GM12873 (cell line): ENCODE data around the gene SCN5A.

Experiments used
- CTCF ChIP-seq: IDR thresholded peaks from 2 replicates; pipeline ENCODE4 v1.5.1; 2012; ENCODE audit warnings: low read depth, mild to moderate bottlenecking, moderate library complexity, low read length, control low read depth; ENCODE audit not compliant: insufficient read depth; ENCODE audit errors: missing control alignments

Gene SCN5A

GRCh38 chr3:38515367-38515766 lies 134.1 kb downstream of the SCN5A start:
- TF ChIP-seq CTCF, result no peak

- no peak for TF ChIP-seq CTCF
These were observed 137.9 kb downstream of the SCN5A start for GRCh38 chr3:38511546-38511945.

- no peak for TF ChIP-seq CTCF
These were observed 138.9 kb downstream of the SCN5A start for GRCh38 chr3:38510631-38511030.

GRCh38 chr3:38509732-38510131 lies 139.8 kb downstream of the SCN5A start:
- TF ChIP-seq CTCF, result no peak

- no peak for TF ChIP-seq CTCF
These were observed 142.4 kb downstream of the SCN5A start for GRCh38 chr3:38507120-38507519.

- TF ChIP-seq CTCF, result no peak
These were observed 148.6 kb downstream of the SCN5A start for GRCh38 chr3:38500688-38501417.
